Stimulated activated CD4-positive, alpha-beta T cell treated with anti-CD3 and anti-CD28 coated beads, Interleukin-15, amount 100 ng/mL, for 48 hours (primary cell): Measurements from ENCODE around the gene GBE1.
"Not testable (repeated sequence)": the region's sequence is repeated elsewhere in the genome, so short reads cannot be mapped to it uniquely, and the experiment has no call there.

Experiments used
- DNase-seq, 2 donors: peaks; one replicate each; pipeline ENCODE4 v3.0.0-alpha.2; 2020; ENCODE audit warnings: low read depth in 2 of 2

Gene GBE1

DNA sequence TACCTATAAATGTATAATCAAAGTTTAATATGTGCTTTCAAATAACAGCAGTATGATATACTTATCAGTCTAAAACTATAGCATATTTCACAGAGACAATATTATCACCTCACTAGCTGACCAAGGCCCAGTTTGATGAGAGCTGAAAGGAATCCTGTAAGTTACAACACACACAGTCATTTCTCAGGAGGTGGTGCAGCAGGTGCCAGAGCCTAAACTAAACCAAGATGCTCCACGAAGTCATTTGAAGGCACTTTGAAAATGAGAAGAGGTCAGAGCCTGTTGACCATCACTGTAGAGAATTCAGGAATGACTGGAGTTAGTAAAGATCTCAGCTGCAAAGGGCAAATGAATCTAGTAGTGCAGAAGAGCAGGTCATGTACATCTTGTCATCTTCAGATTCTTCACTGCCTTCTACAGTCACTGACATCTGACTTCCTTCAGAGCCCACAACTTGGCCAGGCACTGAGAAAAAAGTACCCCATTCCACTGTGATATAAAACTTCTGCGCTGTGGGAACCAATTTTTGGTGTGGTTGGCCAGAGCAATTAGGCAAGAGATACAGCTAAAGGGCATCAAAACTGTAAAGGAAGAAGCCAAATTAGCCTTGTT, 7.9 kb downstream of the GBE1 start:
- no peak for DNase-seq

DNA sequence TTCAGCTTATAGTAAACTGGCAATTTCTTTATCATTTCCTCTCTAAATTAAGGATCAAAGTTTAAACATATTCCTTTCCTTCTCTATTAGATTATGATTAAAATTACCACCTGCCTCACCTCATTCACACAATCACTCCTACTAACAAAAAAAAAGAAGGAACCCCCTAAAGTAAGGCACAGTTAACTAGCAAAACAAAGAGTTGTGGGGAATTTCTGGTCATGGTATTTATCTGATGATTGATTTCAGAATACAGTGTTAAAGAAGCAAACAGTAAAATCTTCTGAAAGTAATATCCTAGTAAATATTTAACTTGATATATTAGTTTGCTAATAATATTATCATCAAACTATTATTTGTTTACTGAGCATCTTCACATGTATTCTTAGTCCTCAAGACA, 8.8 kb downstream of the GBE1 start:
- DNase-seq, result no peak

GRCh38 chr3:81749265-81749664, 12.2 kb downstream of the GBE1 start:
- DNase-seq, result no peak

DNA sequence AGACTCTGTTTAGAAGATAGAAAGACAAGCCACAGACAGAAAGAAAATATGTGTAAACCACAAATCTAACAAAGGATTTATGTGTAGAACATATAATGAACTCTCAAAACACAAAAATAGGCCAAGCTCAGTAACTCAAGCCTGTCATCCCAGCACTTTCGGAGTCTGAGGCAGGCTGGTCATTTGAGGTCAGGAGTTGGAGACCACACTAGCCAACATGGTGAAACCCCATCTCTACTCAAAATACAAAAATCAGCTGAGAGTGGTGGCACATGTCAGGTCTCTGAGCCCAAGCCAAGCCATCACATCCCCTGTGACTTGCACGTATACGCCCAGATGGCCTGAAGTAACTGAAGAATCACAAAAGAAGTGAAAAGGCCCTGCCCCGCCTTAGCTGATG, 14.2 kb downstream of the GBE1 start:
- DNase-seq, result not testable (repeated sequence)

GRCh38 chr3:81744366-81744765, 17.1 kb downstream of the GBE1 start:
- DNase-seq, result no peak

- no peak for DNase-seq
These were observed 18.1 kb downstream of the GBE1 start for GRCh38 chr3:81743096-81744025.

GRCh38 chr3:81742581-81742980, 18.9 kb downstream of the GBE1 start:
- no peak for DNase-seq

GRCh38 chr3:81741216-81741615, 20.2 kb downstream of the GBE1 start:
- no peak for DNase-seq

DNA sequence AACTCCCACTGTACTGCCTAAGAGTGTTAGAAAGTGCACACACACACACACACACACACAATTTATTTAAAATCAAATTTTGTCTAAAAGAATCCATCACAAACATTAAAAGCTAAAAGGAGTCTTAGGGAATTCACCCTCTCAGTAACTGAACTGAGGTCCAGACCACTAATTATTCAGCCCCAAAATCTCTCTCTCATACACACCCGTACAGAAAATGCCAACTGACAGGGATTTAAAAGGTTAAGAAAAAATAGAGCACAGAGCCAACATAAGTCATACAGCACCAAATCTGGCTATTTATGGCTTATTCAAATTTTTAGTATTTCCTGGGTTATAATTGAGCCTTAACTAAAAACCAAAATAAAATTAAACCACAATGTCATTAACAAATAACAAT, 20.7 kb downstream of the GBE1 start:
- DNase-seq, result no peak

DNA sequence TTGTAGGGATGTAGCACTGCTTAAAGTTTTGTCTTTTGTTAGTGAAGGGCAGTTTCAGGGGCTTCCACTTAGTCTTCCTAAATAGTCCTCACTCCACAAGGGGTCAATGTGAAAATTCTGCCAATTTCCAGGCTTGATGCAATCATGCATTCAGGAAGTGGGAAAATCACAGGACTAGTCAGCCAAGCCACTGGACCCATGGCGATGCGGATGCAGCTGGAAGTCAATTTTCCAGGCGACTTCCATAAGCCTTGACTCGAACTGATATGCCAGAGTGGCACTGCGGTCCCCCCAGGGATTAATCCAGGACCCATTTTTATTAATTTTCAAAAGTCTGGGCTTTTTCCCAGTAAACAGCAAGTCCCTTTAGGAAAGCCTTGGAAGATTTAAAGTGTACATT, 26.1 kb downstream of the GBE1 start:
- DNase-seq, result no peak

GRCh38 chr3:81734742-81735141, 26.7 kb downstream of the GBE1 start:
- no peak for DNase-seq

GRCh38 chr3:81732642-81733041, 28.8 kb downstream of the GBE1 start:
- DNase-seq, result no peak

DNA sequence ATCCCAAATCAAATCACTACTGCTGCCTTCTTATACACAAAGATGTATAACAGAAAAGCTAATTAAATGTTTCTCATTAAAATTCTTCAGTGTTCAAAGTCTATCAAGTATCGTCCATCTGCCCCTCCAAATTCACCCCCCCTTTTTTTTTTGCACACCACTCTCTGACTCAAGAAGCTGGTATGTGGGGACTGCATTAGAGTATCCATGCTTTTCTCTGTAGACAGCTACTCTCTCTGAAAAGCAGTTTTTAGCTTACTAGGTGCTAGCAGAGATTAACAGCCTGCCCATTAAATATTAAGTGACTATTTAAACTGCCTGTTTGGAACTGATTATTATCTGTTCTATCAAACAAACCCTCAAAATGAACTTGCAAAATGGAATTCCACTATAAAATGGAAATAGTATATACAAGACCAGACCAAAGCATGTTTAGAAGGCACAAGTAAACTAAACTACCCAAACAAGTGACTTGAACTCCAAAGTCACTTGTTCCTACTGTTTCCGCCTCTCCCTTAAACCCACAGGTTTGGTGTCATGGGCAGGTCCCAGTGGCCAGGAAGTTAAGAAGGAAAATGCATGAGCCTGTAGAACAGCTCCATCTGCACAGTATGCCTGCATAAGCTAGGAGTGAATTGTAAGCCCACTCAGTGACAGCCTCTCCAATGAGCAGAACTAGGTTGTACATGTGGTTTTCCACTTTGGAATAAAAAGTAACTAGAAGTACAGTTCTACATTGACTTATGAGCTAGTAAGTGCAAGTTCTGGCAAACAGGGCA, 32.5 kb downstream of the GBE1 start:
- no peak for DNase-seq

DNA sequence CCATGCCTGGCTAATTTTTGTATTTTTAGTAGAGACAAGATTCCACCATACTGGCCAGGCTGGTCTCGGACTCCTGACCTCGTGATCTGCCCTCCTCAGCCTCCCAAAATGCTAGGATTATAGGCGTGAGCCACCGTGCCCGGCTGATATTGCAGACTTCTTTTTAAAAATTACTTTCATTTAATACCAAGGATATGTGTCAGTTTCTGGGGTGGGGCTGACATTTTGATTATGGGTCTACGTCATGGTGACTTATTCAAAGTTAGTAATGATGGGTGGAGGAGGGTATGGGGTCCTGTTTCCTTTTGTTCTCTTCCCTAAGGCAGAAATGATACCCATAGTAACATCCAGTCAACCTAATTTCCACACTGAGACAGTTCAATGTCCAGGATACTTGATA, 34.7 kb downstream of the GBE1 start:
- no peak for DNase-seq

DNA sequence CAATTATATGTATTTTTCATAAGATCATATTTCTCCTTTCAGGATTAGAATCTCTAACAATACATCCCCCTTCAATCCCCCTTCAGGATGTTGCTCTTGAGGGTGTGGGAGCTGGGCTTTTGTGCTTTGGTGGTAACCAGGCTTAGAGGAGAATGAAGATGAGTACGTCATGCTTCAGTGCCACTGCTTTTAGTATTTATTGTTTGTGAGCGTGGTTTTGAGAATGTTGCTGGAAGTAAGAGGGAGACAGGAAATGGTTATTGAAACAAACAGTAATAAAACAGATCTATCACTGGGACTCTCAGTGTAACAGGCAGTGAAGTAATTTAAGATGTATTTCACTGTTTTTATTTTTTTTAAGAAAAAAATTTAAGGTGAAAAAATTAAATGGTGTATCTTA, 35.3 kb downstream of the GBE1 start:
- DNase-seq, result no peak

DNA sequence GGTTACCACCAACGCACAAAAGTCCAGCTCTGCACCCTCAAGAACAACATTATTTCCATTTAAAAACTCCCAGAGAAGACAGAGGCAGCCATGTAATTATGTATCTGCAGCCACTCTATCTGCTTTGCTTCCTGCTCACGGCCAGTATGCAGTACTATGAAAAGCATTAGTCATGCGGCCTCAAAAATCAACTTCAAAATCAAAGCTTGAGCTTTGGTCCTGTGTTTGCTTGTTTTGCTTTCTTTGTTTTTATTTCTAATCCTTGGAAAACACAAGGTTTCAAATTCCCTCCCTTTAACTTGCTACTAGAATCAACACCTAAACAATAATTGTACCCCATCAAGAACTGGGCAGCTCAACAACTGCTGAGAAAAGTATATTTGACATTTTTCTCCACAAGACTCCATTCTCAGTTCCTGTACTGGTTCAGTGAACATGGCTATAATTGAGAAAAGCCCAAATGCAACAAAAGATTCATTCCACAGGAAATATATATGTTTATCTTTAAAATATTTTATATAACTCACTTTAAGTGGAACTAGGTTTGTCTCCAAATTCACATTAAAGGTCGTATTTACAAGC, 37.6 kb downstream of the GBE1 start:
- no peak for DNase-seq

GRCh38 chr3:81718311-81718710, 43.1 kb downstream of the GBE1 start:
- DNase-seq, result no peak

GRCh38 chr3:81716870-81717509, 44.5 kb downstream of the GBE1 start:
- DNase-seq, result no peak

- DNase-seq, result no peak
These were observed 48.4 kb downstream of the GBE1 start for GRCh38 chr3:81713031-81713430.

DNA sequence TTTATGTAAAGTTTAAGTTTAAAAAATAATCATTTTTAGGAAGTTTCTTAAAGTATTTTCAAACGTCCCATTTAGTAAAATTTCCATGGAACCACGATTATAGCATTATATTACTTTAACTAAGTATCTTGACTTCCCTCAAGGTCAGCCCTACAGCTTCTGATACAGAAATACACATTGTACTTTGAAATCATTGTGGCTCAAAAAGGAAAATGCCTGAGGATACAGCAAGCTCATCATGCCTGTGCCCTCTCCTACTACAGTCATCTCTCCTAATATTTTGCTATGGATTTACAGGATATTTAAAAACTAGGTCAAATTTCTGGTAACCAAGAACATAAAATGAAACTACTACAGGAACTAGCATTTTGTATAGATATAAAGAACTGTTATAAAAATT, 51.8 kb downstream of the GBE1 start:
- no peak for DNase-seq

GRCh38 chr3:81707996-81708395, 53.4 kb downstream of the GBE1 start:
- no peak for DNase-seq

- no peak for DNase-seq
These were observed 59.3 kb downstream of the GBE1 start for GRCh38 chr3:81702126-81702525.
